Neural cell (in vitro differentiated cells): ENCODE data around the gene OR1D2.
"Not testable (repeated sequence)": the region's sequence is repeated elsewhere in the genome, so short reads cannot be mapped to it uniquely, and the experiment has no call there.

ENCODE experiments used
- EP300 ChIP-seq: fragments of 450-650 bp; conservative IDR thresholded peaks from 2 replicates; pipeline ENCODE4 v1.6.1; 2014; ENCODE audit warnings: antibody characterized with exemption, mild to moderate bottlenecking, moderate library complexity; ENCODE audit not compliant: poor library complexity, severe bottlenecking
- EZH2 ChIP-seq: fragments of 200-600, 300-800 bp; shearing (Covaris generic), sonication (generic); IDR thresholded peaks from 2 replicates; pipeline ENCODE4 v1.6.1; 2014; ENCODE audit warnings: antibody characterized with exemption, low read length, borderline replicate concordance, mild to moderate bottlenecking; ENCODE audit not compliant: insufficient read depth, poor library complexity, severe bottlenecking
- RAD21 ChIP-seq: fragments of 450-650 bp; conservative IDR thresholded peaks from 2 replicates; pipeline ENCODE4 v1.6.1; 2014; ENCODE audit warnings: antibody characterized with exemption, mild to moderate bottlenecking, moderate library complexity
- TAF1 ChIP-seq: IDR thresholded peaks from 2 replicates; pipeline ENCODE4 v1.6.1; 2012; ENCODE audit warnings: low read depth
- TF ChIP-seq, protein P1 (sequence below): fragments of 450-650 bp; IDR thresholded peaks from 2 replicates; pipeline ENCODE4 v1.5.1; 2014; ENCODE audit warnings: antibody characterized with exemption, mild to moderate bottlenecking, moderate library complexity; ENCODE audit not compliant: poor library complexity, severe bottlenecking

DNA sequence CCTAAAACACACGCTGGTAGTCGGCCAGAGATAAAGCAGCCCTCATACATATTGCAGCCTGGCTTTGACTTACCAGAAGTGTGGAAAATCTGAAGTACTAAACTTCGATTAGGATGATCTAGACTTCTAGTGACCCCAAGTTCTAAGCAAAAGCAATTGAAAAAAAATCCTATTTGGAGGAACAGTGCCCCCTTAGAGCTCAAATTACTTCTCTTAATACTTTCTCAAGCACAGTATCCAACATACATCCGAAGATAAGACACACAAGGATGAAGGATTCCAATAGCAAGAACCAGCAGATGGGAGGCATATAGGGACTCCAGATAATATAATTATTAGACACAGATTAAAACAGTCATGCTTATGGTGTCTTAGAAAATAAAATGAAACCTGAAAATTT, 30.4 kb downstream of the OR1D2 start:
- TF ChIP-seq EP300, RAD21, EZH2, TAF1: not testable (repeated sequence)
- TF ChIP-seq, protein P1, sequence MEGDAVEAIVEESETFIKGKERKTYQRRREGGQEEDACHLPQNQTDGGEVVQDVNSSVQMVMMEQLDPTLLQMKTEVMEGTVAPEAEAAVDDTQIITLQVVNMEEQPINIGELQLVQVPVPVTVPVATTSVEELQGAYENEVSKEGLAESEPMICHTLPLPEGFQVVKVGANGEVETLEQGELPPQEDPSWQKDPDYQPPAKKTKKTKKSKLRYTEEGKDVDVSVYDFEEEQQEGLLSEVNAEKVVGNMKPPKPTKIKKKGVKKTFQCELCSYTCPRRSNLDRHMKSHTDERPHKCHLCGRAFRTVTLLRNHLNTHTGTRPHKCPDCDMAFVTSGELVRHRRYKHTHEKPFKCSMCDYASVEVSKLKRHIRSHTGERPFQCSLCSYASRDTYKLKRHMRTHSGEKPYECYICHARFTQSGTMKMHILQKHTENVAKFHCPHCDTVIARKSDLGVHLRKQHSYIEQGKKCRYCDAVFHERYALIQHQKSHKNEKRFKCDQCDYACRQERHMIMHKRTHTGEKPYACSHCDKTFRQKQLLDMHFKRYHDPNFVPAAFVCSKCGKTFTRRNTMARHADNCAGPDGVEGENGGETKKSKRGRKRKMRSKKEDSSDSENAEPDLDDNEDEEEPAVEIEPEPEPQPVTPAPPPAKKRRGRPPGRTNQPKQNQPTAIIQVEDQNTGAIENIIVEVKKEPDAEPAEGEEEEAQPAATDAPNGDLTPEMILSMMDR, result not testable (repeated sequence)
